GM18502 (cell line): Measurements from ENCODE around the gene PPA1.
"Not testable (repeated sequence)": the region's sequence is repeated elsewhere in the genome, so short reads cannot be mapped to it uniquely, and the experiment has no call there.

Source experiments
- ATAC-seq: cut with Tn5 transposase; IDR thresholded peaks from one replicate; pipeline ENCODE4 v1.9.1; 2021; ENCODE audit warnings: mild to moderate bottlenecking; ENCODE audit not compliant: unreplicated experiment, poor library complexity

The PPA1 gene

DNA sequence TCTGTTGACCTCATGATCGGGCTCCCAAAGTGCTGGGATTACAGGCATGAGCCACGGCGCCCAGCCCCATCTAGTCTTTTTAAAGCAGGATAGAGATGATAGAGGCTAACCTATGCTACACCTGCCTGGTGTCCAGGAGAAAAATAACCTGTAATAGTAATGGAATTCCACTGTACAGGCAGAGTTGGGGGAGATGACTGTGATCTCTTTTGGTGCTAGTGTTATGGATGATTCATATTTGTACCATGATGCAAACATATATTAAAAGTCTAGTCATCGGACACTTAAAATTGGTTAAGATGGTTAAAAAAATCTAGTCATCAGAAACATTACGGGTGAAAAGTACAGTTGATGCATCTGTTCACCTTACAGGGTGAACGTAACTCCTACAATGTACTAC lies 56.8 kb downstream of the PPA1 start:
- ATAC-seq = no peak

- no peak for ATAC-seq
These were observed 57.7 kb downstream of the PPA1 start for GRCh38 chr10:70175516-70175915.

DNA sequence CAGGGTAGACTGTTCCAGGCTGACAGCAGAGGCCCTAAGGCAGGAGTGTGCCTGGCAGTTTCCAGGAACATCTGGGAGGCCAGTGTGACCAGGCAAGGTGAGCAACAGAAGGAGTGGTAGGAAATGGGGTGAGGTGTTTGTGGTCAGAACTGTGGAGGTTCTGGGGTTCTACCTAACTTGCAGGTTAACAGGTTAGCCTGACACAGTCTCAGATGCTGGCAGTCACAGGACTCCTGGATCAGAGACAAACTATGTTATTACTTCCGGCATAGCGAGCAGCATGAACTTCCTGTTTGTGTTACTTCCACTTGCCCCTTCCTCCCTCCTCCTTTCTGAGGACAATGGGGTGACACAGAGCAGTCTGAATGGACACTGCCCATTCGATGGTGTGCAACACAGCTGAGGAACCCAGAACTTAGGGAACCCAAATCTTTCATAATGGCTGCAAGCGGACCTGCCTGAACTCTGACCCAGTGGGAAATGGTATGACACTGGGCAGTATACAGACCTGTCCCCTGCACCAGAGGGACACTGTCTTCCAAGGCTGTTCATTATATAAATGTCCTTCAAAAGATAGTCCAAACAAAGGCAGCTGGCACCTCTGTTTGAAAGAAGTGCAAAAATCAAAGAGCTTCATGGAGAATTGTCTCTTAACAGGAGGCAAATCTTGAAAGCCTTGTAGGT lies 59.0 kb downstream of the PPA1 start:
- no peak for ATAC-seq

GRCh38 chr10:70169649-70170364 lies 63.4 kb downstream of the PPA1 start:
- ATAC-seq = no peak

GRCh38 chr10:70169011-70169410 lies 64.2 kb downstream of the PPA1 start:
- no peak for ATAC-seq

DNA sequence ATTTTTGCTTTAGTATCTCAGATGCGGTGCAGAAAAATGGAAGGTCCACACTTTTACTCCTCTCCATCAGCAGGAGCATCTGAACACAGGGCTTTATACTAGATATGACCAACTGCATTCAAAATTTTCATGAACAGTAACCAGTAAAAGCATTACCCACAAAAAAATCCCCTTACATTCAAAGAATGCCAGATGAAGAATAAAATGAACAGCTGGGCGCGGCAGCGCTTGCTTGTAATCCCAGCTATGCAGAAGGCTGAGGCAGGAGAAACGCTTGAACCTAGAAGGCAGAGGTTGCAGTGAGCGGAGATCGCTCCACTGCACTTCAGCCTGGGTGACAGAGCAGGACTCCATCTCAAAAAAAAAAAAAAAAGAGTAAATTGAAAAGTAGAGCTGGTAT lies 66.0 kb downstream of the PPA1 start:
- no peak for ATAC-seq

DNA sequence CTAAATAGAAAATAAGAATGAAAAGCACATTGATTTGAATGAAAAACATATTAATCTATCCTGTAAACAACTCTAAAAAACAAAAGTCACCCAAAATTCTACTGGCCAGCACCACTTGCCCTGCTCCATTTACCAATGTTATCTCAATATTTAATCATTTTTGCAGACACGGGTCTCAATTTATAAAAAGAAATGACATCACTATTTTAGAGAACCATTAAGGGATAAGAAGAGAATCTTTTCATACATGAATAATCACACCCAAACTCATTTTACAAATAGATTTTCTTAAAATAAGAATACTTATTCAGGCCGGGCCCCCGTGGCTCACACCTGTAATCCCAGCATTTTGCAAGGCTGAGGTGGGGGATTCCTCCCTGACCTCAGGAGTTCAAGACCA lies 66.8 kb downstream of the PPA1 start:
- no peak for ATAC-seq

GRCh38 chr10:70164163-70164562 lies 69.1 kb downstream of the PPA1 start:
- no peak for ATAC-seq

- ATAC-seq = no peak
These were observed 69.8 kb downstream of the PPA1 start for GRCh38 chr10:70163448-70163847.

DNA sequence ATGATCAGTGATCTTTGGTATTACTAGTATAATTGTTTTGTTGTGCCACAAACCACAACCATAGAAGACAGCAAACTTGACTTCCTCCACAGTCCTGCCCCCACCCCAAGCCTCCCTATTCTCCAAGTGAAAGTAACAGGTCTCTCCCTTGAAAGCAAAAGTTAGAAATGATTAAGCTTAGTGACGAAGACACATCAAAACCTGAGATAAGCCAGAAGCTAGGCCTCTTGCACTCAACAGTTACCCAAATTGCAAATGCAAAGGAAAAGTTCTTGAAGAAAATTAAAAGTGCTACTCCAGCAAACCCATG lies 70.4 kb downstream of the PPA1 start:
- ATAC-seq = peak; percentile 66

GRCh38 chr10:70162151-70162891 lies 70.9 kb downstream of the PPA1 start:
- peak; percentile 32 for ATAC-seq

- ATAC-seq = no peak
These were observed 72.4 kb downstream of the PPA1 start for GRCh38 chr10:70160798-70161197.

- ATAC-seq = not testable (repeated sequence)
These were observed 73.9 kb downstream of the PPA1 start for GRCh38 chr10:70159366-70159765.

DNA sequence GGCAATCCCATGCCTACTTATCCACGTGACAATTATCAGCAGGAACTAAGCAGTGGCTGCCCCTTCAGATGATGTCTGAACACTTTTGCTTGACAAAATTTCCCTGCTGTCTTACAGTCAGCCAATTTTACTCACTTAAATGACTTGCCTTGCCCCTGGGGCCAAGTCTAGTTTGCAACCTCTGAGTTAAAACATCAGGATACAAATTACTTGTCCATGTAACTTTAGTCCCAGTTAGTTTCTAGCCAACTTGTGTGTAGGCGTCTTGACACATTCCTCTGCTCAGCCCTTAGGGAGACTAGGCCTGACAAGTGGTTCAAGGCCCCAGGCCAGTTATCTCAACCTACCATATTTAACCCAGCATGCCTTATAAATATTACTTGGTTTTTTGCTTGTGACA lies 75.1 kb downstream of the PPA1 start:
- no peak for ATAC-seq

DNA sequence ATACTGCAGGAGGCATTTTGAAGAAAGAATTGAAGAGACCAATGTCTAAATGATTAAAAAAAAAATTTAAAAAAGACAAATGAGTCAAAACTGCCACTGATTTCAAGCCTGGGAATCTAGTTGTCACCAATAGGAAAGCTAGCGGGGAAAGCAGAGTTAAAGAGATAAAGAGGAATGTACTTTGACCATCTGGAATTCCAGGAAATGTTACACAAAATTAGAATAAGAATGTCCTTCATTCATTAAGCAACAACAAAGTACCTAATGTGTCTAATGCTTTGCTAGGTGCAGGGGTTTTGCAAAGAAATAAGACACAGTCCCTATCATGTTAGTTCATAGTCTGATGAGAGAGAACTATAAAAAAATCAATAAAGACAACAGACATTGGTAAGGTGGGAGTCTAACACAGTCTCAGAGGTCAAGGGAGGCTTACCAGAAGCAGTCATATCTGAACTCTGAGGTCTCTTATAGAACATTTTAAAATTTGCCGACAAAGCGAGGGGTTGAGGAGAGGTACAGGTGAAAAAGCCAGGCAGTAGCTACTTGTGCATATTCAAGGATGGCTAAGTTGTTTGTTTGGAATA lies 77.9 kb downstream of the PPA1 start:
- no peak for ATAC-seq
